Right hindlimb (tissue), 1 donor: ENCODE measurements around the gene C19orf73.

Source experiments
- DNase-seq: peaks from one replicate; pipeline ENCODE4 v3.0.0-alpha.2; 2018

C19orf73 gene

GRCh38 chr19:49097453-49098288 lies 21.3 kb downstream of the C19orf73 start:
- DNase-seq, result peak; percentile 75

- DNase-seq, result no peak
Measured at GRCh38 chr19:49094505-49095482, 24.1 kb downstream of the C19orf73 start.

- no peak for DNase-seq
Measured at GRCh38 chr19:49092686-49093085, 26.3 kb downstream of the C19orf73 start.

- DNase-seq, result no peak
Measured at GRCh38 chr19:49091391-49092038, 27.4 kb downstream of the C19orf73 start.

GRCh38 chr19:49086296-49086695 lies 32.6 kb downstream of the C19orf73 start:
- no peak for DNase-seq

GRCh38 chr19:49085868-49086232 lies 33.1 kb downstream of the C19orf73 start:
- DNase-seq, result no peak

- DNase-seq, result peak; percentile 99
Measured at GRCh38 chr19:49085020-49085867, 33.7 kb downstream of the C19orf73 start, which contains the start of gene SNRNP70. SNRNP70 (plus strand) TSS chr19:49085451; CDS start chr19:49086415, 964 bp downstream.

- no peak for DNase-seq
Measured at GRCh38 chr19:49084206-49085019, 34.5 kb downstream of the C19orf73 start.

GRCh38 chr19:49081273-49081672 lies 37.7 kb downstream of the C19orf73 start:
- DNase-seq, result no peak

GRCh38 chr19:49080392-49080791 lies 38.6 kb downstream of the C19orf73 start:
- no peak for DNase-seq

GRCh38 chr19:49074869-49075268 lies 44.1 kb downstream of the C19orf73 start:
- peak; percentile 55 for DNase-seq

- no peak for DNase-seq
Measured at GRCh38 chr19:49073514-49074378, 45.2 kb downstream of the C19orf73 start.

GRCh38 chr19:49071860-49072547 lies 46.9 kb downstream of the C19orf73 start:
- DNase-seq, result no peak

GRCh38 chr19:49070416-49070815 lies 48.5 kb downstream of the C19orf73 start:
- no peak for DNase-seq

GRCh38 chr19:49069026-49069425 lies 49.9 kb downstream of the C19orf73 start:
- DNase-seq, result no peak
